Heart left ventricle (tissue), 16 donors: Measurements from ENCODE around the gene LZTS2. TPM values are rescaled to one million over a fixed set of nuclear protein-coding genes. Genes with fewer than 3 reads are reported as not detected.
A peak's percentile ranks its signal among the peaks of the same experiment; 100 is the strongest.

Experiments used
- ATAC-seq, 4 donors: fragments of 200-7000 bp; cut with Tn5 transposase; one replicate each; pipeline ENCODE4 v1.9.1; 2020 to 2022; ENCODE audit warnings: moderate library complexity in 4 of 4, mild to moderate bottlenecking in 3 of 4, moderate number of reproducible peaks in 1 of 4
- DNase-seq, 5 donors: peaks; one replicate each; pipeline ENCODE4 v3.0.0-alpha.2; 2020
- H3K27ac ChIP-seq, 12 donors: fragments of 200-600 bp; sonication (generic) in 4 of 12; one replicate each; pipeline versions ENCODE4 v1.5.0 to v1.8.0; 2016 to 2022; ENCODE audit warnings: mild to moderate bottlenecking in 2 of 12
- H3K27me3 ChIP-seq, 9 donors: fragments of 200-600 bp; sonication (generic) in 2 of 9; one replicate each; pipeline versions ENCODE4 v1.5.1 to v1.8.0; 2016 to 2022; ENCODE audit warnings: mild to moderate bottlenecking in 3 of 9
- H3K36me3 ChIP-seq, 9 donors: fragments of 200-600 bp; sonication (generic) in 2 of 9; one replicate each; pipeline versions ENCODE4 v1.5.0 to v1.8.0; 2018 to 2022; ENCODE audit warnings: mild to moderate bottlenecking in 2 of 9
- H3K4me1 ChIP-seq, 12 donors: fragments of 200-600 bp; sonication (generic) in 4 of 12; one replicate each; pipeline versions ENCODE4 v1.5.0 to v1.8.0; 2016 to 2022; ENCODE audit warnings: mild to moderate bottlenecking in 3 of 12
- H3K4me3 ChIP-seq, 12 donors: fragments of 200-600 bp; sonication (generic) in 4 of 12; one replicate each; pipeline versions ENCODE4 v1.5.0 to v1.8.0; 2017 to 2022; ENCODE audit warnings: mild to moderate bottlenecking in 9 of 12, moderate library complexity in 4 of 12
- H3K9me3 ChIP-seq, 12 donors: fragments of 200-600 bp; sonication (generic) in 4 of 12; one replicate each; pipeline versions ENCODE4 v1.5.0 to v1.8.0; 2016 to 2022; ENCODE audit warnings: mild to moderate bottlenecking in 1 of 12
- CTCF ChIP-seq, 12 donors: fragments of 200-600 bp; sonication (generic) in 4 of 12; IDR thresholded peaks; one replicate each; pipeline versions ENCODE4 v1.5.0 to v1.8.0; 2018 to 2022; ENCODE audit warnings: antibody characterized with exemption in 12 of 12, mild to moderate bottlenecking in 5 of 12
- POLR2A ChIP-seq, 2 donors: fragments of 450-650 bp; IDR thresholded peaks; one replicate each; pipeline ENCODE4 v1.6.1; 2017; ENCODE audit warnings: antibody characterized with exemption in 2 of 2, mild to moderate bottlenecking in 2 of 2, moderate library complexity in 2 of 2
- WGBS, 4 donors: extraction: QIAGEN DNeasy Blood & Tissue Kit in 2 of 4; methylation state at CpG; one replicate each; pipeline versions ENCODE4 v1.1.5 to v1.1.7; 2013 to 2018; 5-methylcytosine and 5-hydroxymethylcytosine counted together
- intact Hi-C, 10 donors: fragments of 100-400 bp; cut with DNase I; formaldehyde crosslinking; loops; one replicate each; pipeline versions ENCODE4 v1.11.1 to v1.14.2; 2022
- polyA plus RNA-seq, 2 donors: library from polyadenylated mRNA; stranded (reverse); fragments of 200-250 nt; gene quantifications; one replicate each; pipeline ENCODE4 v1.2.3, GENCODE V29; 2013
- total RNA-seq, 9 donors: library from RNA; depleted of rRNA in 2 of 9; stranded (reverse); fragments of >200 nt in 2 of 9; fragmentation: NEBNext Ultra II Directional in 3 of 9; extraction: Animal tissue kit (Norgen Biotek cat#: 25700) in 3 of 9; gene quantifications; one replicate each; pipeline versions ENCODE4 v1.1.0 to v1.2.4, GENCODE V29; 2016 to 2023
- donor health status: ischemic (EF 13 %, LVEDD 7.1; RV severe dilation, severe dysfunction).
- donor health status: healthy with polysubstance abuse.
- donor health status: DM: no; HTN: yes; CAD: no.
- donor health status: DM: no; HTN: no; CAD: no.
- donor health status: ischemic (EF 25% LVEDD 6.9; RV normal size, moderate dysfunction).
- donor health status: ischemic (EF 25% LVEDD 5.7; RV mildly dilated, moderate dysfunction).
- donor health status: healthy.
- donor health status: DM: yes; HTN: yes; CAD: no.
- donor health status: ischemic (EF 35%, LVEDD 5.7; RV mildly dilated, moderate dysfunction).
- donor health status: nonischemic (EF 11% LVEDD 7.7; RV severe dilation, severe dysfunction).
- donor health status: DM: yes; HTN: yes; CAD: no.
- donor health status: PGD.
- donor health status: ischemic (EF 29% LVEDD 5.4; RV normal size, mild dysfunction).
- donor health status: nonischemic (EF 23%, LVEDD 6.1; RV moderate dilation, normal function).

LZTS2 gene
- total and polyA plus RNA-seq, 11 donors = 33.7 to 93.0 (median 40.9) TPM

- H3K36me3 ChIP-seq = no peaks in the 10 kb centered on the region
- no peaks in the 10 kb centered on the region for H3K9me3 ChIP-seq
- peak; percentile 40 to 69 (median 65) for ATAC-seq
- intact Hi-C loops = loop anchor here in 9 of 10 donors (1.0 to 5.0 kb wide), 6 partner anchors 18 to 452 kb away; partner anchors contain the start of gene SEMA4G (in 3 of the 9)
- peak; percentile 75 to 92 (median 78) for DNase-seq
- H3K4me3 ChIP-seq = no peak overlapping the region
- peaks cover 0 to 17% (median 3%) of the 10 kb centered on the region in 9 donors for H3K27me3 ChIP-seq
- TF ChIP-seq POLR2A (IDR thresholded peaks at IDR 0.05) = no peak
- peak; percentile 78 to 92 (median 88) for TF ChIP-seq CTCF (IDR thresholded peaks at IDR 0.05)
- peaks cover 0 to 42% (median 26%) of the 10 kb centered on the region in 12 donors for H3K4me1 ChIP-seq
- WGBS, 4 donors = 18 to 22% (median 21%) methylated on average over 11 of the region's 11 CpGs
- H3K27ac ChIP-seq = no peak overlapping the region
Measured at GRCh38 chr10:101014230-101014884, 14.7 kb downstream of the LZTS2 start.

GRCh38 chr10:101014966-101015581 lies 15.5 kb downstream of the LZTS2 start:
- no peak for DNase-seq
- Histone ChIP-seq H3K27ac (no peak overlapping the region), H3K27me3 (peaks cover 0 to 17% (median 3%) of the 10 kb centered on the region in 9 donors), H3K36me3 (no peaks in the 10 kb centered on the region), H3K9me3 (no peaks in the 10 kb centered on the region), H3K4me3 (no peak overlapping the region), H3K4me1 (peaks cover 0 to 42% (median 26%) of the 10 kb centered on the region in 12 donors)
- 45 to 53% (median 50%) methylated on average over 6 to 7 of the region's 7 CpGs for WGBS, 4 donors
- ATAC-seq = no peak
- intact Hi-C loops = loop anchor here in 9 of 10 donors (1.0 to 5.0 kb wide), 7 partner anchors 19 to 453 kb away; partner anchors contain the start of gene SEMA4G (in 3 of the 9)
- no peak for TF ChIP-seq CTCF (IDR thresholded peaks at IDR 0.05)
- TF ChIP-seq POLR2A (IDR thresholded peaks at IDR 0.05) = no peak

DNA sequence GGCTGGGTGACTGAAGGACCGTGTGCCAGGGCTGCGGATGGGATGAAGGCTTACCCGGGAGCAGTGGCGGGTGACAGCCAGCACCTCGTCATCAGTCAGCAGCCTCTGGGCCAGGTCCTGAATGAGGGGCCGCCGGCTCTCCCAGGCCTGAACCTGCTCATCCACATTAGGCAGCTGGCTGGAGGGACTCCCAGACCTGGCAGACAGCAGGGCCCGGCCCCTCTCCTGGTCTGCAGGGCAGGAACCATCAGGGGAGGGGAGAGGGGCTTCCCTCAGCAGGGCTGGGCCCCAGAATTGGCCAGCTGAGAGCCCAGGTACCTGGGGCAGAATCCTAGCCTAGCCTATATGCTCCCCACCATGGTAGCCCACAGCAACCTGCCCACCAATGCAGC lies 16.0 kb downstream of the LZTS2 start:
- 75 to 84% (median 80%) methylated on average over 2 to 8 of the region's 8 CpGs for WGBS, 4 donors
- Histone ChIP-seq H3K36me3 (no peaks in the 10 kb centered on the region), H3K9me3 (no peaks in the 10 kb centered on the region), H3K27me3 (peaks cover 0 to 17% (median 3%) of the 10 kb centered on the region in 9 donors), H3K4me1 (peaks cover 0 to 42% (median 26%) of the 10 kb centered on the region in 12 donors), H3K4me3 (no peak overlapping the region), H3K27ac (no peak overlapping the region)
- intact Hi-C loops = loop anchor here in 5 of 10 donors (1.0 to 2.0 kb wide), 3 partner anchors 21 to 47 kb away; partner anchors contain the start of gene SEMA4G (in 3 of the 5)
- TF ChIP-seq CTCF (IDR thresholded peaks at IDR 0.05) (no peak), POLR2A (IDR thresholded peaks at IDR 0.05) (no peak)
- no peak for DNase-seq
- no peak for ATAC-seq

DNA sequence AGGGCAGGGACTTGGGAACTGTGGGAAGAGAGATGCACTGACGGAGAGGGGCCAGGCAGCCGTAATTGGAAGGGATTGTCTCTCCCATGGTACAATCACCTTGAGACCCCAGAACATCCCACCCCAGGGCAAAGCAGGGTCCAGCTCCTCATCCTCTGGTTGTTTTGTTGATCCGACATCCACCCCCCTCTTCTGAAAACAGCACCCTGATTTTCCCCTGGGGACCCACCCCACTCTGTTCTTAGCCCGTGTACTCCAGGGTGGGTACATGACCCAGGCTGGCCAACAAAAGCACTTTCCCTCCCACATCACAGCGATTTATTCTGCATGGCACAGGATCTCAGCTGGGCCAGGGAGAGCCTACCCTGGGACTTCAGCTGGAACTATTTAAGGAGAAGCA lies 17.2 kb downstream of the LZTS2 start:
- Histone ChIP-seq H3K4me3 (no peak overlapping the region), H3K9me3 (no peaks in the 10 kb centered on the region), H3K27me3 (peaks cover 0 to 17% (median 3%) of the 10 kb centered on the region in 9 donors), H3K36me3 (no peaks in the 10 kb centered on the region), H3K27ac (no peak overlapping the region), H3K4me1 (peaks cover 0 to 37% (median 23%) of the 10 kb centered on the region in 12 donors)
- ATAC-seq (no peak), DNase-seq (no peak)
- TF ChIP-seq POLR2A (IDR thresholded peaks at IDR 0.05) (no peak), CTCF (IDR thresholded peaks at IDR 0.05) (no peak)
- 58 to 71% (median 63%) methylated on average over 5 of the region's 5 CpGs for WGBS, 4 donors
- intact Hi-C loops = no loop called here
